ENCODE data around the gene CDK17.
"Not testable (repeated sequence)": the region's sequence is repeated elsewhere in the genome, so short reads cannot be mapped to it uniquely, and the experiment has no call there.

CDK17 gene

GRCh38 chr12:96417688-96418087 is 17.4 kb upstream of the CDK17 start:
- DNase-seq: not testable (repeated sequence)

- DNase-seq: no peak
Measured at GRCh38 chr12:96416033-96416799, 16.0 kb upstream of the CDK17 start.

GRCh38 chr12:96414637-96415036 is 14.4 kb upstream of the CDK17 start:
- DNase-seq: no peak

GRCh38 chr12:96412431-96412830 is 12.2 kb upstream of the CDK17 start:
- DNase-seq: no peak

GRCh38 chr12:96409731-96410130 is 9.5 kb upstream of the CDK17 start:
- DNase-seq: no peak

- DNase-seq: no peak
Measured at GRCh38 chr12:96408993-96409392, 8.8 kb upstream of the CDK17 start.

- DNase-seq: not testable (repeated sequence)
Measured at GRCh38 chr12:96407429-96408097, 7.3 kb upstream of the CDK17 start.

GRCh38 chr12:96404696-96405095 is 4.5 kb upstream of the CDK17 start:
- DNase-seq: no peak

GRCh38 chr12:96403870-96404269 is 3.6 kb upstream of the CDK17 start:
- no peak for DNase-seq

GRCh38 chr12:96402522-96402921 is 2.3 kb upstream of the CDK17 start:
- not testable (repeated sequence) for DNase-seq

GRCh38 chr12:96402061-96402460 is 1.8 kb upstream of the CDK17 start:
- no peak for DNase-seq

GRCh38 chr12:96401076-96401871 is 1.0 kb upstream of the CDK17 start:
- DNase-seq: peak; percentile 18

- peak; percentile 43 for DNase-seq
Measured at GRCh38 chr12:96400631-96401075, 414 bp upstream of the CDK17 start.

GRCh38 chr12:96399120-96399918 is 920 bp downstream of the CDK17 start:
- DNase-seq: peak; percentile 59

- DNase-seq: no peak
Measured at GRCh38 chr12:96398424-96399119, 1.7 kb downstream of the CDK17 start.

GRCh38 chr12:96397756-96398423 is 2.3 kb downstream of the CDK17 start:
- DNase-seq: no peak

GRCh38 chr12:96396914-96397313 is 3.3 kb downstream of the CDK17 start:
- no peak for DNase-seq

GRCh38 chr12:96396209-96396608 is 4.0 kb downstream of the CDK17 start:
- no peak for DNase-seq

GRCh38 chr12:96395236-96395635 is 5.0 kb downstream of the CDK17 start:
- no peak for DNase-seq

GRCh38 chr12:96393229-96393628 is 7.0 kb downstream of the CDK17 start:
- DNase-seq: not testable (repeated sequence)

GRCh38 chr12:96392397-96392796 is 7.8 kb downstream of the CDK17 start:
- no peak for DNase-seq

Data from NCI-H146 (cell line).